Measurements from ENCODE around the gene MAMSTR.

DNA sequence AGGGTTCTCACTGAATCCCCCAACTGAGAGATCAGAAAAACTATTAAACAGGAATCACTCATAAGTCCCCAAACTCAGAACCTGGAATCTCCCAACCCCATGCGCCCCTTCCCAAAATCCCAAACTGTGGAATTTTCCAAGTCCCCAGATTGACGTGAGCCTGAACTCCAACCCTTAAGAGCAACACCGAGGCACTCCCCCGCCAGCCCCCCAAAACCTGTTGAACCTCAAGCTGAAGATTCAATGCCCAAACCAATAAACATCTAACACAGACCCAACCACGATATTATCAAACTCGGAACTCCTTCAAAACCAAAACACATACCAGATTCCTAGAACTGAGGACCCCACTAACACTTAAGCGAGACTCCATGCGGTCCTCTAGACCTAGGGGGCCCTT lies 26.6 kb upstream of the MAMSTR start:
- TF ChIP-seq CTCF (IDR thresholded peaks at IDR 0.05): no peak
- no peak for TF ChIP-seq POLR2A (IDR thresholded peaks at IDR 0.05)
- TF ChIP-seq POLR2AphosphoS5 (IDR thresholded peaks at IDR 0.05; ENCODE audit: insufficient read depth in 1 of 2, low read depth in 1 of 2): no peak
